Lower lobe of right lung (tissue), 2 donors: Measurements from ENCODE around the gene MTMR1. TPM values are rescaled to one million over a fixed set of nuclear protein-coding genes. Genes with fewer than 3 reads are reported as not detected.

Experiments used
- ATAC-seq, 2 donors: fragments of 200-7000 bp; cut with Tn5 transposase; one replicate each; pipeline ENCODE4 v1.9.1; 2020 to 2022; ENCODE audit warnings: mild to moderate bottlenecking in 2 of 2, moderate library complexity in 2 of 2
- DNase-seq: peaks from one replicate; pipeline ENCODE4 v3.0.0-alpha.2; 2020
- H3K27ac ChIP-seq: fragments of 200-600 bp; one replicate; pipeline ENCODE4 v1.8.0; 2022
- H3K27me3 ChIP-seq: fragments of 200-600 bp; one replicate; pipeline ENCODE4 v1.8.0; 2022; ENCODE audit warnings: low read depth
- H3K36me3 ChIP-seq: fragments of 200-600 bp; one replicate; pipeline ENCODE4 v1.8.0; 2022; ENCODE audit warnings: mild to moderate bottlenecking
- H3K4me1 ChIP-seq: fragments of 200-600 bp; one replicate; pipeline ENCODE4 v1.8.0; 2022
- H3K4me3 ChIP-seq: fragments of 200-600 bp; one replicate; pipeline ENCODE4 v1.8.0; 2022; ENCODE audit warnings: mild to moderate bottlenecking
- H3K9me3 ChIP-seq: fragments of 200-600 bp; one replicate; pipeline ENCODE4 v1.8.0; 2022
- intact Hi-C: fragments of 100-400 bp; cut with DNase I; formaldehyde crosslinking; loops from one replicate; pipeline ENCODE4 v1.11.0; 2022
- total RNA-seq: library from RNA; stranded (reverse); fragmentation: NEBNext Ultra II Directional; extraction: Animal tissue kit (Norgen Biotek cat#: 25700); gene quantifications from one replicate; pipeline ENCODE4 v1.2.1, GENCODE V29; 2021
- TF ChIP-seq, protein P1 (sequence below): fragments of 200-600 bp; IDR thresholded peaks from one replicate; pipeline ENCODE4 v1.8.0; 2022; ENCODE audit warnings: antibody characterized with exemption, mild to moderate bottlenecking
- donor health status: DM: no; HTN: yes; CAD: no; lungs with severe emphysema.

Gene MTMR1
- total RNA-seq, 1 donor from 2014 or later: 22.4 TPM

DNA sequence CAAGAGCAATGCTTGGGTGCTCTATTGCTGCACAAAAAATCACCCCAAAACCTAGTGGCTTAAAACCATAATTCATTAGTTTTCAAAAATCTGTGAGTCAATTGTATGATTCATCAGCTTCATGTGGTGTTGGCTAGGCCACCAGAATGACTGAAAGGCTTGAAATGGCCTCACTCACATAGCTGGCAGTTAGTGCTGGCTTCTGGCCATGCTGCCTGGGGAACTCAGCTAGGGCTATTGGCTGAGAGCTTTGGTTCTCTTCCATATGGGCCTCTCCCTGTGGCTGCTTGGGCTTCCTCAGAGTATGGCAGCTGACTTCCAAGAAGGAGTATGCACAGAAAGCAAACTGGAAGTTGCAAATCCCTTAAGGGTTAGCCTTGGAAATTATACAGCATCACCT, 3.1 kb upstream of the MTMR1 start:
- intact Hi-C loops: no loop called here
- H3K36me3 ChIP-seq: no peaks in the 10 kb centered on the region
- H3K27me3 ChIP-seq: no peaks in the 10 kb centered on the region
- H3K4me3 ChIP-seq: no peak overlapping the region
- peaks cover 9% of the 10 kb centered on the region for H3K4me1 ChIP-seq
- H3K9me3 ChIP-seq: no peaks in the 10 kb centered on the region
- H3K27ac ChIP-seq: no peak overlapping the region
- ATAC-seq (no peak), DNase-seq (no peak)
- TF ChIP-seq, protein P1, sequence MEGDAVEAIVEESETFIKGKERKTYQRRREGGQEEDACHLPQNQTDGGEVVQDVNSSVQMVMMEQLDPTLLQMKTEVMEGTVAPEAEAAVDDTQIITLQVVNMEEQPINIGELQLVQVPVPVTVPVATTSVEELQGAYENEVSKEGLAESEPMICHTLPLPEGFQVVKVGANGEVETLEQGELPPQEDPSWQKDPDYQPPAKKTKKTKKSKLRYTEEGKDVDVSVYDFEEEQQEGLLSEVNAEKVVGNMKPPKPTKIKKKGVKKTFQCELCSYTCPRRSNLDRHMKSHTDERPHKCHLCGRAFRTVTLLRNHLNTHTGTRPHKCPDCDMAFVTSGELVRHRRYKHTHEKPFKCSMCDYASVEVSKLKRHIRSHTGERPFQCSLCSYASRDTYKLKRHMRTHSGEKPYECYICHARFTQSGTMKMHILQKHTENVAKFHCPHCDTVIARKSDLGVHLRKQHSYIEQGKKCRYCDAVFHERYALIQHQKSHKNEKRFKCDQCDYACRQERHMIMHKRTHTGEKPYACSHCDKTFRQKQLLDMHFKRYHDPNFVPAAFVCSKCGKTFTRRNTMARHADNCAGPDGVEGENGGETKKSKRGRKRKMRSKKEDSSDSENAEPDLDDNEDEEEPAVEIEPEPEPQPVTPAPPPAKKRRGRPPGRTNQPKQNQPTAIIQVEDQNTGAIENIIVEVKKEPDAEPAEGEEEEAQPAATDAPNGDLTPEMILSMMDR: no peak

DNA sequence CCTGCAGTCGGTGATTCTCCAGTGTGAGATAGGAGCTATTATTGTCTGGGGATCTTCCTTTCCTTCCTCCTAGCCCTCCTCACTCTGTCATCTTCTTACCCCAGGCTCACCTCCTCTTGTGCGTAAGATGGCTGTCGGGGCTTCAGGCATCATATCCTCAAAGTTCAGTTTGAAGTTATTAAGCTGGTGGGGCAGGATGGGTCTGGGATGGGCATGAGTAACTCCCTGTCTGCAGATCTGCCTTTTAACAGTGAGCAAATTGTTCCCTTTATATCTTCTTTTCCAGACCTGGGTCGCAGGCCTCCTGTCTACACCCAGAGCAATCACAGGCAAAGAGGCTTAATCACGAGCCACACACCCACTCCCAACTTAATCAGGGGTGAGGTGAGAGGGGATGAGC, 900 bp upstream of the MTMR1 start:
- DNase-seq (no peak), ATAC-seq (no peak)
- TF ChIP-seq, protein P1: no peak
- no peaks in the 10 kb centered on the region for H3K36me3 ChIP-seq
- H3K9me3 ChIP-seq: no peaks in the 10 kb centered on the region
- H3K27ac ChIP-seq: peak overlapping the region; percentile 11
- peak overlapping the region; percentile 59 for H3K4me3 ChIP-seq
- H3K4me1 ChIP-seq: peaks cover 10% of the 10 kb centered on the region
- intact Hi-C loops: no loop called here
- no peaks in the 10 kb centered on the region for H3K27me3 ChIP-seq

DNA sequence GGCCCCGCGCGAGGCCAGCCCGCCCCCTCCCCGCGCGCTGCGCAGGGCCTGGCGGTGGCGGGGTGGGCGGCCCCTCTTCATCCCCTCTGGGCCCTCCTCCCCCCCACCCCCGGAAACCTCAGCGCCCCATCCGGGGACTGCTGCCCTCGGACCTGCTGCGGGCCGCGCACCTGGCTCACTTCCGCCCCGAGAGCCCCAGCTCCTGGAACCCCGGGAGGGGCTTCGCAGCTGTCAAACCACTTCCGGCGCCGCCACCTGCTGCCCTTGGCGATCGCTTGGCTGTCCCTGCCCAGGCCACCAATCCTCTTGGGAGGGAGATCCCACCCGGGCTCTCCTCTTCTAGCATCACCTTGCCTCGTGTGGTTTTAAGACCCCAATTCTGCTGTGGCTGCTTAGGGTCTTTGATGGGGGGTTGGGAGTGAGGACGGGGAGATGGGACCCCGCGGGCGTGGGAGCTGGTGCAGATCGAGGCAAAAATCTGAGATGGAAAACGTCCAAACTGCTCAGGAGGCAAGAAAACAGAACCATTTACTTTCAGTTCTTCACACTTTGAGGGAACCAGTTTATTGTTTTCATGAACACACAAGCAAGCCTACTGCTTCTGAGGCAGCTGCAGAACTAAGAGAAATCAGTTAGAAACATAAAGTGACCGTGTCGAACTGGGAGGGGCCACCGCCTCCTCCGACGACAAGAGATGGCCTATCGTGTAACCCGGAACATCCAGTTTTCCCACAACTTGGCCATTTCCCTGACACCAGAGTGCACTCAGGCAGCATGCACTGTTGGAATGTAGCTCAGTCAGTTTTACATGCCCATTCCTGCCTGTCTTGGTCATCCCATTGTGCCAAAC, 754 bp downstream of the MTMR1 start:
- TF ChIP-seq, protein P1: no peak
- H3K4me3 ChIP-seq: peak overlapping the region; percentile 59
- peak; percentile 76 for DNase-seq

DNA sequence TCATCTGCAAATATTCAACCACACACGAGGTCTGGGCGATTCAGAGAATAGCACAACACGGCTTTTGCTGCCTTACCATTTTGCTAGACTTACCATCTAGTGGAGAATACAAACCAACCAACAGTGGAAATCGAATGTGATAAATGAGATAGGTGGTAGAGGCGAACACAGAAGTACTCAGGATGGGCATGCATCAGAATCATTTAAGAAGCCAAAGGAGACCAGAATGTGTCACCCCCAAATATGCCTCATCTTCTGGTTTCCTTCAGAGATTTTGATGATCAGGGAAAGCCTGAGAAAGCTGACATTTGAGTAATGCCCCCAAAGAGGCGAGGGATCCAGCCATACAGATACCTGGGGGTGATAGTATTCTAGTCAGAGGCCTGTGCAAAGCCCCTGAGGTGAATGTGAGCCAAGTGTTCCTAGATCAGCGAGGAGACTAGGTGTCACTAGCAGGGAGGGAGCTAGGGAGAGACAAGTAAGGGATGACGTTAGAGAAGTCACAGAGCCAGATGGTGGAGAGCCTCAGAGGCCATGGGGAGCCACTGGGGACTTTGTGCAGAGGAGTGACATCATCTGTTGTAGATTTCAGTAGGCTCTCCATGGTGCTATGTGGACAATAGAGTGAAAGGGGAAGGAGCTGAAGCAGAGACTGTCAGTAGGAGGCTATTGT, 1.7 kb downstream of the MTMR1 start:
- TF ChIP-seq, protein P1: no peak
- DNase-seq: no peak
- intact Hi-C loops: no loop called here
- Histone ChIP-seq H3K27me3 (no peaks in the 10 kb centered on the region), H3K36me3 (no peaks in the 10 kb centered on the region), H3K4me1 (peaks cover 10% of the 10 kb centered on the region), H3K9me3 (no peaks in the 10 kb centered on the region), H3K4me3 (no peak overlapping the region), H3K27ac (peak overlapping the region; percentile 81)
- peak; percentile 13 to 29 for ATAC-seq

More for the DNA sequence above, 754 bp downstream of the MTMR1 start:
- Histone ChIP-seq H3K36me3 (no peaks in the 10 kb centered on the region), H3K27me3 (no peaks in the 10 kb centered on the region), H3K27ac (peak overlapping the region; percentile 81), H3K4me1 (peaks cover 10% of the 10 kb centered on the region), H3K9me3 (no peaks in the 10 kb centered on the region)
- intact Hi-C loops: no loop called here
- peak; percentile 75 to 85 for ATAC-seq

DNA sequence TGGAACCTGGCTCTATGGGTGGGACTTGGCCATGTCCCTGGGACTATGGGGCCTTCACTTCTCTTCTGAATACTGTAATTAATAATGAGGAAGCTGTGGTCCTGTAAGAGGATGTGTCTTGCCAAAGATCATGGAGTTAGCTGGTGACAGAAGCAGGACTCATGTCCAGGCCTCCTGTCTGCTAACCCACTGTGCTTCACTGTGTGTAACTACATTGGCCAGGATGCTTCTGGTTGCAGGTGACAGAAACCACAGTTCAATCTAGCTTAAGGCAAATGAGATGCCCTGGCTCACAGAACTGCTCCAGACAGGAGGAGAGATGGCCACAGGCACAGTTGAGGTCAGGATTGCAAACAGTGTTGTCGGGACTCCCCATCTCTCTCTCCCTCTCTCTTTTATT, 3.1 kb downstream of the MTMR1 start:
- DNase-seq: no peak
- TF ChIP-seq, protein P1: no peak
- intact Hi-C loops: no loop called here
- Histone ChIP-seq H3K4me3 (no peak overlapping the region), H3K27ac (no peak overlapping the region), H3K36me3 (no peaks in the 10 kb centered on the region), H3K9me3 (no peaks in the 10 kb centered on the region), H3K4me1 (peaks cover 10% of the 10 kb centered on the region), H3K27me3 (no peaks in the 10 kb centered on the region)
- peak; percentile 5 to 49 for ATAC-seq
